ENCODE data around the gene ACOT7.

Gene ACOT7

DNA sequence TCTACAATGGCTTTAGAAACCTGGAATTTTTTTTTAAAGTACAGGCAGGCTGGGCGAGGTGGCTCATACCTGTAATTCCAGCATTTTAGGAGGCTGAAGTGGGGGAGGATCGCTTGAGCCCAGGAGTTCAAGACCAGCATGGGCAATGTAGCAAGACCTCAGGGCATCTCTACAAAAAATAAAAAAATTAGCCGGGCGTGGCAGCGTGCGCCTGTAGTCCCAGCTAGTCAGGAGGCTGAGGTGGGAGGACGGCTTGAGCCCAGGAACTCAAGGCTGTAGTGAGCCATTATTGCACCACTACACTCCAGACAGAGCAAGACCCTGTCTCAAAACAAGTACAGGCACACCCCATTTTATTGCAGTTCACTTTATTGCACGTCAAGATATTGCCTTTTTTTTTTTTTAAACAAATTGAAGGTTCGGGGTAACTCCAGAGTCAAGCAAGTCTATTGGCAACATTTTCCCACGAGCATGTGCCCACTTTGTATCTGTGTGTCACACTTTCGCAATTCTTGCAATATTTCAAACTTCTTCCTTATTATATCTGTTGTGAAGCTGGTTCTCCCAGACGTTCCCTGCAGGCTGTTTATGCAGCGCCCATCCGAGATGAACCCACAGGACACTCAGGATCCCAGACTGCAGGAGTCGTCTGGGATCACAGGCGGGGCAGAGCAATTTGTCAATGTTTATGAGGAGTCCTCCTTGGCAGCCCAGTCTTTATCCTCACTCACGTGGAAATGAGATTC is 21.5 kb upstream of the ACOT7 start:
- Histone ChIP-seq H3K27ac (replicated peaks) (no peak overlapping the region), H3K4me3 (replicated peaks; ENCODE audit: insufficient read depth, low read length) (no peak overlapping the region), H3K27me3 (ENCODE audit: insufficient read depth, poor library complexity, severe bottlenecking) (peaks cover 47% of the 10 kb centered on the region)
- TF ChIP-seq, protein P1, sequence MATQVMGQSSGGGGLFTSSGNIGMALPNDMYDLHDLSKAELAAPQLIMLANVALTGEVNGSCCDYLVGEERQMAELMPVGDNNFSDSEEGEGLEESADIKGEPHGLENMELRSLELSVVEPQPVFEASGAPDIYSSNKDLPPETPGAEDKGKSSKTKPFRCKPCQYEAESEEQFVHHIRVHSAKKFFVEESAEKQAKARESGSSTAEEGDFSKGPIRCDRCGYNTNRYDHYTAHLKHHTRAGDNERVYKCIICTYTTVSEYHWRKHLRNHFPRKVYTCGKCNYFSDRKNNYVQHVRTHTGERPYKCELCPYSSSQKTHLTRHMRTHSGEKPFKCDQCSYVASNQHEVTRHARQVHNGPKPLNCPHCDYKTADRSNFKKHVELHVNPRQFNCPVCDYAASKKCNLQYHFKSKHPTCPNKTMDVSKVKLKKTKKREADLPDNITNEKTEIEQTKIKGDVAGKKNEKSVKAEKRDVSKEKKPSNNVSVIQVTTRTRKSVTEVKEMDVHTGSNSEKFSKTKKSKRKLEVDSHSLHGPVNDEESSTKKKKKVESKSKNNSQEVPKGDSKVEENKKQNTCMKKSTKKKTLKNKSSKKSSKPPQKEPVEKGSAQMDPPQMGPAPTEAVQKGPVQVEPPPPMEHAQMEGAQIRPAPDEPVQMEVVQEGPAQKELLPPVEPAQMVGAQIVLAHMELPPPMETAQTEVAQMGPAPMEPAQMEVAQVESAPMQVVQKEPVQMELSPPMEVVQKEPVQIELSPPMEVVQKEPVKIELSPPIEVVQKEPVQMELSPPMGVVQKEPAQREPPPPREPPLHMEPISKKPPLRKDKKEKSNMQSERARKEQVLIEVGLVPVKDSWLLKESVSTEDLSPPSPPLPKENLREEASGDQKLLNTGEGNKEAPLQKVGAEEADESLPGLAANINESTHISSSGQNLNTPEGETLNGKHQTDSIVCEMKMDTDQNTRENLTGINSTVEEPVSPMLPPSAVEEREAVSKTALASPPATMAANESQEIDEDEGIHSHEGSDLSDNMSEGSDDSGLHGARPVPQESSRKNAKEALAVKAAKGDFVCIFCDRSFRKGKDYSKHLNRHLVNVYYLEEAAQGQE (IDR thresholded peaks at IDR 0.05; ENCODE audit: insufficient replicate concordance, low read depth): no peak
- TF ChIP-seq POLR2AphosphoS5 (IDR thresholded peaks at IDR 0.05; ENCODE audit: low read depth) (no peak), GABPA (IDR thresholded peaks at IDR 0.05; ENCODE audit: low read depth) (no peak), SPI1 (IDR thresholded peaks at IDR 0.05; ENCODE audit: borderline replicate concordance, low read depth) (no peak)
- TF ChIP-seq, protein P2, sequence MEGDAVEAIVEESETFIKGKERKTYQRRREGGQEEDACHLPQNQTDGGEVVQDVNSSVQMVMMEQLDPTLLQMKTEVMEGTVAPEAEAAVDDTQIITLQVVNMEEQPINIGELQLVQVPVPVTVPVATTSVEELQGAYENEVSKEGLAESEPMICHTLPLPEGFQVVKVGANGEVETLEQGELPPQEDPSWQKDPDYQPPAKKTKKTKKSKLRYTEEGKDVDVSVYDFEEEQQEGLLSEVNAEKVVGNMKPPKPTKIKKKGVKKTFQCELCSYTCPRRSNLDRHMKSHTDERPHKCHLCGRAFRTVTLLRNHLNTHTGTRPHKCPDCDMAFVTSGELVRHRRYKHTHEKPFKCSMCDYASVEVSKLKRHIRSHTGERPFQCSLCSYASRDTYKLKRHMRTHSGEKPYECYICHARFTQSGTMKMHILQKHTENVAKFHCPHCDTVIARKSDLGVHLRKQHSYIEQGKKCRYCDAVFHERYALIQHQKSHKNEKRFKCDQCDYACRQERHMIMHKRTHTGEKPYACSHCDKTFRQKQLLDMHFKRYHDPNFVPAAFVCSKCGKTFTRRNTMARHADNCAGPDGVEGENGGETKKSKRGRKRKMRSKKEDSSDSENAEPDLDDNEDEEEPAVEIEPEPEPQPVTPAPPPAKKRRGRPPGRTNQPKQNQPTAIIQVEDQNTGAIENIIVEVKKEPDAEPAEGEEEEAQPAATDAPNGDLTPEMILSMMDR (IDR thresholded peaks at IDR 0.05; ENCODE audit: insufficient read depth, low read length): no peak
- DNase-seq (ENCODE audit: low read depth in 1 of 2, low spot score in 1 of 2): peak; percentile 49 to 61

DNA sequence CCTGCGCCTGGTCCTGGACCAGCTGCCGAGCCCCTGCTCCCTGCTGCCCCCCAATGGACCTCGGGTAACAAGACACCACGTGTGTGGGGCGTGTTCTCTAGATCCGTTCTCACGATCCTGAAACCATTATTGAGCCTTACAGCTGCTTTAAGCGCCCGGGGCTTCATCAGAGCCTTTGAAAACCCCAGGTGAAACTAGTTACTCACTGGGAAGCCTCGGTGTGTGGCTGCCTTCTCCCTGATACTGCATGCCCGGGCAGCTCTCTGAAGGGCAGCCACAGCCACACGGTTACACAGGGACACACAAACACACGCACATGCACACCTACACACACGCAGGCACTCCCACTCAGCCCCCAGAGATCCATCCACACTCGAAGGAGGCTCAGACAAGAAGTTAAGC is 20.9 kb upstream of the ACOT7 start:
- Histone ChIP-seq H3K27me3 (ENCODE audit: insufficient read depth, poor library complexity, severe bottlenecking) (peaks cover 44% of the 10 kb centered on the region), H3K4me3 (replicated peaks; ENCODE audit: insufficient read depth, low read length) (no peak overlapping the region), H3K27ac (replicated peaks) (no peak overlapping the region)
- TF ChIP-seq, protein P2 (IDR thresholded peaks at IDR 0.05; ENCODE audit: insufficient read depth, low read length): no peak
- no peak for TF ChIP-seq SPI1 (IDR thresholded peaks at IDR 0.05; ENCODE audit: borderline replicate concordance, low read depth)
- TF ChIP-seq GABPA (IDR thresholded peaks at IDR 0.05; ENCODE audit: low read depth): no peak
- TF ChIP-seq POLR2AphosphoS5 (IDR thresholded peaks at IDR 0.05; ENCODE audit: low read depth): no peak
- DNase-seq (ENCODE audit: low read depth in 1 of 2, low spot score in 1 of 2): no peak

DNA sequence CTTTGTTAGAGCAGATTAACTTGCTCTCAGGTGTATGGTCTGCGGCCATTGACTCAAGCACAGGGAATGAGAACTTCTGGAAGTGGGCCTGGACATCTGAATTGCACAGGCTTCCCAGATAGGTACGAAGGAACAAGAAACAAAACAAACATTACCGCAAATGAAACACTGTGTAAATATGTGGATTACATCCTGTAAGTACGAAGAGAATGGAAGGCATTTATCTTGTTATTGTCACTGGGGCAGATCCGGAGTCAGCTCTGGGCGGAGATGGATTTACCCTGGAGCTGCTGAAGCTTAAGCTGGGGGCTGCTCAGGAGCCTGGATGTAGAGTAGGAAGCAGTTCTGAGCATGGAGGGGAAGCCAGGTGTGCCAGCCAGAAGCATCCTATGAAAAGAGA is 19.3 kb upstream of the ACOT7 start:
- DNase-seq (ENCODE audit: low read depth in 1 of 2, low spot score in 1 of 2): no peak
- Histone ChIP-seq H3K27me3 (ENCODE audit: insufficient read depth, poor library complexity, severe bottlenecking) (peaks cover 34% of the 10 kb centered on the region), H3K4me3 (replicated peaks; ENCODE audit: insufficient read depth, low read length) (no peak overlapping the region), H3K27ac (replicated peaks) (no peak overlapping the region)
- TF ChIP-seq GABPA (IDR thresholded peaks at IDR 0.05; ENCODE audit: low read depth): no peak
- TF ChIP-seq, protein P1 (IDR thresholded peaks at IDR 0.05; ENCODE audit: insufficient replicate concordance, low read depth): no peak
- TF ChIP-seq POLR2AphosphoS5 (IDR thresholded peaks at IDR 0.05; ENCODE audit: low read depth): no peak

DNA sequence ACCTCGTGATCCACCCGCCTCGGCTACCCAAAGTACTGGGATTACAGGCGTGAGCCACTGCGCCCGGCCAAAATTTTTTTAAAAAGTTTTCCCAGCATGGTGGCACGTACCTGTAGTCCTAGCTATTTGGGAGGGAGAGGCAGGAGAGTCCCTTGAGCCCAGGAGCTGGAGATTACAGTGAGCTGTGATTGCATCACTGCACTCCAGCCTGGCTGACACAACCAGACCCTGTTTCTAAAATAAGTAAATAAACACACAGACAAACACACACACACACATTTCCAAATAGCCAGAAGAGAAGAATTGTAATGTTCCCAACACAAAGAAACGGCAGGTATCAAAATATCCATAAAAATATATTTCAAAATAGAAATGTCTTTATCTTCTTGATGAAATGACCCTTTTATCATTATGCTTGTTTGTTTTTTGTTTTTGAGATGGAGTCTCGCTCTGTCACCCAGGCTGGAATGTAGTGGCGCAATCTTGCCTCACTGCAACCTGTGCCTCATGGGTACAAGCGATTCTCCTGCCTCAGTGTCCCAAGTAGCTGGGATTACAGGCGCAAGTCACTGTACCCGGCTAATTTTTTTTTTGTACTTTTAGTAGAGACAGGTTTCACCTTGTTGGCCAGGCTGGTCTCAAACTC is 16.8 kb upstream of the ACOT7 start:
- Histone ChIP-seq H3K27ac (replicated peaks) (no peak overlapping the region), H3K4me3 (replicated peaks; ENCODE audit: insufficient read depth, low read length) (no peak overlapping the region), H3K27me3 (ENCODE audit: insufficient read depth, poor library complexity, severe bottlenecking) (peaks cover 20% of the 10 kb centered on the region)
- DNase-seq (ENCODE audit: low read depth in 1 of 2, low spot score in 1 of 2): no peak
- TF ChIP-seq POLR2AphosphoS5 (IDR thresholded peaks at IDR 0.05; ENCODE audit: low read depth) (no peak), GABPA (IDR thresholded peaks at IDR 0.05; ENCODE audit: low read depth) (no peak), SPI1 (IDR thresholded peaks at IDR 0.05; ENCODE audit: borderline replicate concordance, low read depth) (no peak)
- TF ChIP-seq, protein P2 (IDR thresholded peaks at IDR 0.05; ENCODE audit: insufficient read depth, low read length): no peak
- TF ChIP-seq, protein P1 (IDR thresholded peaks at IDR 0.05; ENCODE audit: insufficient replicate concordance, low read depth): no peak

All from HL-60 (cell line).